ENCODE data around the gene CMIP. TPM values are rescaled to one million over a fixed set of nuclear protein-coding genes. Genes with fewer than 3 reads are reported as not detected.

Gene CMIP
- total RNA-seq, 1 donor, result 15.7 TPM

- no peak overlapping the region for H3K4me3 ChIP-seq (ENCODE audit: low read depth, low read length)
- TF ChIP-seq, protein P1, sequence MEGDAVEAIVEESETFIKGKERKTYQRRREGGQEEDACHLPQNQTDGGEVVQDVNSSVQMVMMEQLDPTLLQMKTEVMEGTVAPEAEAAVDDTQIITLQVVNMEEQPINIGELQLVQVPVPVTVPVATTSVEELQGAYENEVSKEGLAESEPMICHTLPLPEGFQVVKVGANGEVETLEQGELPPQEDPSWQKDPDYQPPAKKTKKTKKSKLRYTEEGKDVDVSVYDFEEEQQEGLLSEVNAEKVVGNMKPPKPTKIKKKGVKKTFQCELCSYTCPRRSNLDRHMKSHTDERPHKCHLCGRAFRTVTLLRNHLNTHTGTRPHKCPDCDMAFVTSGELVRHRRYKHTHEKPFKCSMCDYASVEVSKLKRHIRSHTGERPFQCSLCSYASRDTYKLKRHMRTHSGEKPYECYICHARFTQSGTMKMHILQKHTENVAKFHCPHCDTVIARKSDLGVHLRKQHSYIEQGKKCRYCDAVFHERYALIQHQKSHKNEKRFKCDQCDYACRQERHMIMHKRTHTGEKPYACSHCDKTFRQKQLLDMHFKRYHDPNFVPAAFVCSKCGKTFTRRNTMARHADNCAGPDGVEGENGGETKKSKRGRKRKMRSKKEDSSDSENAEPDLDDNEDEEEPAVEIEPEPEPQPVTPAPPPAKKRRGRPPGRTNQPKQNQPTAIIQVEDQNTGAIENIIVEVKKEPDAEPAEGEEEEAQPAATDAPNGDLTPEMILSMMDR (IDR thresholded peaks at IDR 0.05; ENCODE audit: insufficient read depth, low read length), result no peak
- DNase-seq (ENCODE audit: low read depth), result no peak
Measured at GRCh38 chr16:81550432-81550808, 105.8 kb downstream of the CMIP start.

- TF ChIP-seq, protein P1 (IDR thresholded peaks at IDR 0.05; ENCODE audit: insufficient read depth, low read length), result no peak
- H3K4me3 ChIP-seq (ENCODE audit: low read depth, low read length), result no peak overlapping the region
- peak; percentile 30 for DNase-seq (ENCODE audit: low read depth)
Measured at GRCh38 chr16:81551151-81551808, 106.7 kb downstream of the CMIP start.

DNA sequence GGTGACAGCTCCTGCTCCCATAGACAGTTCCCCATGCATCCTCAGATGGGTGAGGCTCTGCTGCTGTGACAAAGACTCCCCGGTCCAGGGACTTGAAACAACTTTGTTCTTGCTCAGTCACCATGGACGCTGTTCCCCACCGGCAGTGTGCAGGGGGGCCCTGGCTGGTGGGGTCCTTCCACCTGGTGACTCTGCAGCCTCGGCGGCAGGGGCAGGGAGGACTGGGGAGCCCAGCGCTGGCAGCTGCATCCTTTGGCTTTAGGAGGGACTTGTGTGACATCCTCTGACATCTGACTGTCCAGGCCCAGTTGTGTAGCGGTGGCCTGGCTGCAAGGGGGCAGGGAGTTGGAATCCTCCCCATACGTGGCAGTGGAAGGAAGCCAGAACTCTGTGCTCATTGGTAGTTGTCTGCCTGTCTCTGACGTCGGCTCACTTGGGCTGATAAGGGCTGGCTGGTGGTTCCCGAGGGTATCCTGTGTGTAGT lies 107.3 kb downstream of the CMIP start:
- no peak overlapping the region for H3K4me3 ChIP-seq (ENCODE audit: low read depth, low read length)
- DNase-seq (ENCODE audit: low read depth), result peak; percentile 54
- TF ChIP-seq, protein P1 (IDR thresholded peaks at IDR 0.05; ENCODE audit: insufficient read depth, low read length), result no peak

- TF ChIP-seq, protein P1 (IDR thresholded peaks at IDR 0.05; ENCODE audit: insufficient read depth, low read length), result no peak
- H3K4me3 ChIP-seq (ENCODE audit: low read depth, low read length), result no peak overlapping the region
- DNase-seq (ENCODE audit: low read depth), result no peak
Measured at GRCh38 chr16:81552743-81553079, 108.1 kb downstream of the CMIP start.

DNA sequence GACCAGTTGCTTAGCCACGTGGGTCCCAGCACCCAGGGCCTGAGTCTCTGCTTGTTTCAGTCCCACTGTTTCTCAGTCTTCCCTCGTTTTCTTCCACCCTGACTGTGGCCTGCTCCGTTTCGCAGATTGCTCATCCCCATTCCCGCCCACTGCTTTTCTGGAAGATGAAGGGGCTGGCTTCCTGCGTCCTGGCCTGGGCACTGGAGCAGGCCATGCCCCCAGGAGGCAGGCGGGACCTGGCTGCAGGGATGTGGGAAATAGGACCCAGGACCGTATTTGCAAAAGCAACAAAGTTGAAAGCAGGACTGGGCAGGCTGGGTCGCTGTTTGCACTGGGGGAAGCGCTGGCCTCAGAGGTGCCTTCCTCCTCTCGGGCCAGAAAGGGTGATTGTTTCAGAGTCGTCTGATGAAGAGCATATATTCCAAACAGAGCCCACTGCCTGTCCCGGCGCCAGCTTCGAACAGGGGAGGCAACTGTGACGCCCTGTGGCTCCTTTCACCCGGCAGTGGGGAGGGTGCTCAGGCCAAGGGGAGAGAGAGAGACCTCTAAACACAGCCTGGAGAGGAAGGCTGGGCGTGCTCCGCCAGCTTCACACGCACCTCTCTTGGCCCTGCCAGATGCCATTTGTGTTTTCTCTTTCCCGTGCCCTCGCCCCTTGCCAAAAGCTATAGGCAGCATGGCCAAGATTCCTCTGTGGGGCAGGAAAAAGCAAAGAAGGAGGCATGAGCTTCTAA lies 108.6 kb downstream of the CMIP start:
- TF ChIP-seq, protein P1 (IDR thresholded peaks at IDR 0.05; ENCODE audit: insufficient read depth, low read length), result no peak
- DNase-seq (ENCODE audit: low read depth), result peak; percentile 16
- H3K4me3 ChIP-seq (ENCODE audit: low read depth, low read length), result no peak overlapping the region

- H3K4me3 ChIP-seq (ENCODE audit: low read depth, low read length), result no peak overlapping the region
- no peak for DNase-seq (ENCODE audit: low read depth)
- TF ChIP-seq, protein P1 (IDR thresholded peaks at IDR 0.05; ENCODE audit: insufficient read depth, low read length), result no peak
Measured at GRCh38 chr16:81553814-81554675, 109.4 kb downstream of the CMIP start.
